Measurements from ENCODE around the gene CCDC86. TPM values are rescaled to one million over a fixed set of nuclear protein-coding genes. Genes with fewer than 3 reads are reported as not detected.

Gene CCDC86
- total RNA-seq, 2 donors from 2014 or later = 10.9 to 32.1 TPM

GRCh38 chr11:60863550-60864521 lies 21.9 kb downstream of the CCDC86 start:
- no peak for TF ChIP-seq CTCF (IDR thresholded peaks at IDR 0.05)
- Histone ChIP-seq H3K4me3 (no peak overlapping the region), H3K36me3 (no peaks in the 10 kb centered on the region), H3K27ac (no peak overlapping the region), H3K9ac (ENCODE audit: low read depth in 2 of 2, low read length in 2 of 2) (no peak overlapping the region), H3K27me3 (no peaks in the 10 kb centered on the region), H3K9me3 (no peaks in the 10 kb centered on the region), H3K4me1 (no peaks in the 10 kb centered on the region)
- DNase-seq = no peak
- intact Hi-C loops (cut with DNase I) = no loop called here

- no peak for TF ChIP-seq CTCF (IDR thresholded peaks at IDR 0.05)
- Histone ChIP-seq H3K9ac (ENCODE audit: low read depth in 2 of 2, low read length in 2 of 2) (no peak overlapping the region), H3K36me3 (no peaks in the 10 kb centered on the region), H3K9me3 (no peaks in the 10 kb centered on the region), H3K27me3 (no peaks in the 10 kb centered on the region), H3K27ac (no peak overlapping the region), H3K4me3 (no peak overlapping the region), H3K4me1 (no peaks in the 10 kb centered on the region)
- DNase-seq = no peak
- intact Hi-C loops (cut with DNase I) = no loop called here
Observed at GRCh38 chr11:60864856-60865513, 23.1 kb downstream of the CCDC86 start.

- H3K9me3 ChIP-seq = no peaks in the 10 kb centered on the region
- DNase-seq = no peak
- intact Hi-C loops (cut with DNase I) = no loop called here
- no peaks in the 10 kb centered on the region for H3K4me1 ChIP-seq
- no peaks in the 10 kb centered on the region for H3K36me3 ChIP-seq
- H3K4me3 ChIP-seq = no peak within 1 kb of the TSS
- no peak for TF ChIP-seq CTCF (IDR thresholded peaks at IDR 0.05)
- no peak within 1 kb of the TSS for H3K9ac ChIP-seq (ENCODE audit: low read depth in 2 of 2, low read length in 2 of 2)
- no peaks in the 10 kb centered on the region for H3K27me3 ChIP-seq
- no peak within 1 kb of the TSS for H3K27ac ChIP-seq
Observed at GRCh38 chr11:60866911-60867870, 25.3 kb downstream of the CCDC86 start, which contains the start of gene ZP1. Gene ZP1 (plus strand): TSS chr11:60867542. CDS start chr11:60867562, 20 bp downstream.

GRCh38 chr11:60867871-60868681 lies 26.2 kb downstream of the CCDC86 start:
- Histone ChIP-seq H3K9ac (ENCODE audit: low read depth in 2 of 2, low read length in 2 of 2) (no peak overlapping the region), H3K9me3 (no peaks in the 10 kb centered on the region), H3K4me3 (no peak overlapping the region), H3K27me3 (no peaks in the 10 kb centered on the region), H3K27ac (no peak overlapping the region), H3K4me1 (no peaks in the 10 kb centered on the region), H3K36me3 (no peaks in the 10 kb centered on the region)
- no peak for DNase-seq
- intact Hi-C loops (cut with DNase I) = no loop called here
- no peak for TF ChIP-seq CTCF (IDR thresholded peaks at IDR 0.05)
